GM21381 (cell line): ENCODE data around the gene DCAF7.
A peak's percentile ranks its signal among the peaks of the same experiment; 100 is the strongest.

ENCODE experiments used
- ATAC-seq: cut with Tn5 transposase; IDR thresholded peaks from one replicate; pipeline ENCODE4 v1.9.1; 2021; ENCODE audit warnings: mild to moderate bottlenecking, moderate library complexity; ENCODE audit not compliant: unreplicated experiment

DCAF7 gene

GRCh38 chr17:63579633-63580032, 29.4 kb downstream of the DCAF7 start:
- ATAC-seq: no peak

GRCh38 chr17:63587770-63588169, 37.5 kb downstream of the DCAF7 start:
- no peak for ATAC-seq

- no peak for ATAC-seq
These were observed 38.5 kb downstream of the DCAF7 start for GRCh38 chr17:63588797-63589196.

GRCh38 chr17:63589646-63590045, 39.4 kb downstream of the DCAF7 start:
- no peak for ATAC-seq

- no peak for ATAC-seq
These were observed 42.5 kb downstream of the DCAF7 start for GRCh38 chr17:63592797-63593196.

GRCh38 chr17:63595132-63595531, 44.9 kb downstream of the DCAF7 start:
- no peak for ATAC-seq

- ATAC-seq: no peak
These were observed 46.7 kb downstream of the DCAF7 start for GRCh38 chr17:63596856-63597586.

GRCh38 chr17:63598281-63598680, 48.0 kb downstream of the DCAF7 start:
- ATAC-seq: no peak

- ATAC-seq: peak; percentile 93
These were observed 50.5 kb downstream of the DCAF7 start, which contains the start of gene TACO1 for GRCh38 chr17:63600569-63601438. TACO1 (plus strand) TSS chr17:63600895; CDS start chr17:63601084, 189 bp downstream.

- ATAC-seq: no peak
These were observed 51.4 kb downstream of the DCAF7 start for GRCh38 chr17:63601439-63602371.

GRCh38 chr17:63609816-63610573, 59.7 kb downstream of the DCAF7 start:
- no peak for ATAC-seq

GRCh38 chr17:63610854-63611253, 60.6 kb downstream of the DCAF7 start:
- no peak for ATAC-seq

GRCh38 chr17:63611354-63611753, 61.1 kb downstream of the DCAF7 start:
- no peak for ATAC-seq

GRCh38 chr17:63613663-63614062, 63.4 kb downstream of the DCAF7 start:
- ATAC-seq: no peak

- no peak for ATAC-seq
These were observed 71.0 kb downstream of the DCAF7 start for GRCh38 chr17:63621229-63621683.

GRCh38 chr17:63621684-63622573, 71.7 kb downstream of the DCAF7 start, which contains the start of gene MAP3K3:
MAP3K3 (plus strand) TSS chr17:63622417; CDS start chr17:63622760, 343 bp downstream.
- ATAC-seq: peak; percentile 87

GRCh38 chr17:63622574-63623390, 72.5 kb downstream of the DCAF7 start:
- ATAC-seq: peak; percentile 27
